Measurements from ENCODE around the gene TPPP3. TPM values are rescaled to one million over a fixed set of nuclear protein-coding genes. Genes with fewer than 3 reads are reported as not detected.

TPPP3 gene

DNA sequence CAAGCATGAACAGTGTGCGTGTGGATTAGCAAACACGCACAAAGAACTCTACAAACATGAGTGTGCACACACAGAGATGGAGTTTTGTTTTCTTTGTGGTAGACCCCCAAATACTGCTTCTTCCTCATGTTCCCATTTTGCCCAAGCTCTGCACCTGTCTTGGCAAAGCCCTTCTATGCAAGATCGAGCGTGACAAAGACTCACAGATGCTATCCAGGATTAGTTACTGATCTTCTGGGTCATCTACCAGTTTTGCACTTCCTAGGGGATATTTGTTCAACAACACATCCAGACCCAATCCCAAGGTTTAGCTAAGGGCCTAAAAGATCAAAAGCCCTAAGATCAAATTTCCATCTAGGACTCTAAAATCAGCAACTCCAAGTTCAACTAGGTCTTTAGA, 50.7 kb downstream of the TPPP3 start:
- no peaks in the 10 kb centered on the region for H3K79me1 ChIP-seq (replicated peaks; ENCODE audit: low read length, poor library complexity, severe bottlenecking)
- H2AFZ ChIP-seq (ENCODE audit: low read depth, low read length) = no peak overlapping the region
- no peak overlapping the region for H3K18ac ChIP-seq (ENCODE audit: low read depth in 1 of 2, low read length in 2 of 2)
- H3K4me2 ChIP-seq (ENCODE audit: low read length, poor library complexity, severe bottlenecking) = no peak overlapping the region
- H3K36me3 ChIP-seq (ENCODE audit: control insufficient read depth in 1 of 2, insufficient read depth in 2 of 2, low read depth in 1 of 2, low read length in 2 of 2) = no peaks in the 10 kb centered on the region
- H4K8ac ChIP-seq (ENCODE audit: low read length) = no peak overlapping the region
- H3K4me1 ChIP-seq (ENCODE audit: control insufficient read depth, insufficient read depth, low read depth, low read length) = no peaks in the 10 kb centered on the region
- WGBS = 97% methylated on average over 4 of the region's 4 CpGs
- no peak overlapping the region for H2AK5ac ChIP-seq (ENCODE audit: low read length, severe bottlenecking)
- no peak overlapping the region for H3K14ac ChIP-seq (ENCODE audit: low read length in 2 of 2)
- H3K4me3 ChIP-seq (ENCODE audit: insufficient read depth in 1 of 2, low read depth in 1 of 2, low read length in 2 of 2) = no peak overlapping the region
- no peak overlapping the region for H2BK120ac ChIP-seq (ENCODE audit: low read depth, low read length)
- H4K91ac ChIP-seq (ENCODE audit: low read length) = no peak overlapping the region
- no peaks in the 10 kb centered on the region for H3K9me3 ChIP-seq (ENCODE audit: control insufficient read depth, low read length)
- no peak overlapping the region for H3K9ac ChIP-seq (ENCODE audit: low read length)
- H3K27me3 ChIP-seq (ENCODE audit: control insufficient read depth in 1 of 2, insufficient read depth in 1 of 2, low read length in 2 of 2) = peaks cover 0 to 4% of the 10 kb centered on the region in 2 experiments
- DNase-seq = no peak
- H2BK12ac ChIP-seq (ENCODE audit: low read length in 2 of 2) = no peak overlapping the region
- no peak overlapping the region for H2BK15ac ChIP-seq (ENCODE audit: low read depth, poor library complexity, severe bottlenecking)
- no peak overlapping the region for H3K4ac ChIP-seq (ENCODE audit: low read depth in 1 of 2, low read length in 2 of 2)
- H3K27ac ChIP-seq (ENCODE audit: low read length, poor library complexity, severe bottlenecking) = no peak overlapping the region
- no peak overlapping the region for H3K23ac ChIP-seq (ENCODE audit: low read length in 2 of 2)
- no peak overlapping the region for H2BK5ac ChIP-seq (ENCODE audit: low read depth, low read length, poor library complexity, severe bottlenecking)

DNA sequence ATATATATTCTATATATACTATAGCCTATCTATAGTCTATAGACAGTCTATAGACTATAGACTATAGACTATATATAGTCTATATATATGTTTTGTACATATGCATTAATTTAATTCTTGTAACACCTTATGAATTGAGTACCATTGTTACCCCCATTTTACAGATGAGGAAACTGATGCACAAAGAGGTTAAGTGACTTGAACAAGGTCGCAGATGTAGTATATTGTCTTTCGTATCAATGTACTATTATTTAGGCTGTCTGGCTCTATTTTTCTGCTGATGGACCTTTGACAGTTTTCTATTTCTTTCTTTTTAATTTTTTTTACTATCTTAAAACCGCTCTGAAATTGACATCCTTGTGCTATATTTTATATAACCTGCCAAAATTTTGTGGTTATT, 52.0 kb downstream of the TPPP3 start:
- H3K4ac ChIP-seq (ENCODE audit: low read depth in 1 of 2, low read length in 2 of 2) = no peak overlapping the region
- H2BK12ac ChIP-seq (ENCODE audit: low read length in 2 of 2) = no peak overlapping the region
- H3K27ac ChIP-seq (ENCODE audit: low read length, poor library complexity, severe bottlenecking) = no peak overlapping the region
- H4K8ac ChIP-seq (ENCODE audit: low read length) = no peak overlapping the region
- H3K9me3 ChIP-seq (ENCODE audit: control insufficient read depth, low read length) = no peaks in the 10 kb centered on the region
- H3K18ac ChIP-seq (ENCODE audit: low read depth in 1 of 2, low read length in 2 of 2) = no peak overlapping the region
- no peak overlapping the region for H3K14ac ChIP-seq (ENCODE audit: low read length in 2 of 2)
- H3K27me3 ChIP-seq (ENCODE audit: control insufficient read depth in 1 of 2, insufficient read depth in 1 of 2, low read length in 2 of 2) = no peaks in the 10 kb centered on the region
- no peak overlapping the region for H4K91ac ChIP-seq (ENCODE audit: low read length)
- H2AFZ ChIP-seq (ENCODE audit: low read depth, low read length) = no peak overlapping the region
- H3K4me3 ChIP-seq (ENCODE audit: insufficient read depth in 1 of 2, low read depth in 1 of 2, low read length in 2 of 2) = no peak overlapping the region
- no peak overlapping the region for H3K4me2 ChIP-seq (ENCODE audit: low read length, poor library complexity, severe bottlenecking)
- H2AK5ac ChIP-seq (ENCODE audit: low read length, severe bottlenecking) = no peak overlapping the region
- no peak overlapping the region for H2BK15ac ChIP-seq (ENCODE audit: low read depth, poor library complexity, severe bottlenecking)
- H3K79me1 ChIP-seq (replicated peaks; ENCODE audit: low read length, poor library complexity, severe bottlenecking) = no peaks in the 10 kb centered on the region
- H3K36me3 ChIP-seq (ENCODE audit: control insufficient read depth in 1 of 2, insufficient read depth in 2 of 2, low read depth in 1 of 2, low read length in 2 of 2) = no peaks in the 10 kb centered on the region
- no peak for DNase-seq
- no peak overlapping the region for H2BK5ac ChIP-seq (ENCODE audit: low read depth, low read length, poor library complexity, severe bottlenecking)
- WGBS = no CpG with 5 or more reads among the region's 3 CpGs
- no peak overlapping the region for H2BK120ac ChIP-seq (ENCODE audit: low read depth, low read length)
- no peaks in the 10 kb centered on the region for H3K4me1 ChIP-seq (ENCODE audit: control insufficient read depth, insufficient read depth, low read depth, low read length)
- H3K9ac ChIP-seq (ENCODE audit: low read length) = no peak overlapping the region
- no peak overlapping the region for H3K23ac ChIP-seq (ENCODE audit: low read length in 2 of 2)

Small RNAs within 50 kb of the gene (small RNA-seq; reads per million reads assigned to genes)
- gene RNU1-123P (ENCODE audit: low read depth) = not detected
